Measurements from ENCODE around the gene NEDD8.

Gene NEDD8

GRCh38 chr14:24262821-24263733, 30.9 kb upstream of the NEDD8 start, which contains the start of gene TGM1:
TSS of gene TGM1 (minus strand) at chr14:24263177. CDS start at chr14:24262352, 825 bp downstream.
- no peak for DNase-seq

- no peak for DNase-seq
Observed at GRCh38 chr14:24261969-24262327, 29.8 kb upstream of the NEDD8 start.

GRCh38 chr14:24261256-24261968, 29.2 kb upstream of the NEDD8 start:
- DNase-seq, result no peak

- DNase-seq, result no peak
Observed at GRCh38 chr14:24260780-24261157, 28.6 kb upstream of the NEDD8 start.

GRCh38 chr14:24260026-24260779, 28.0 kb upstream of the NEDD8 start:
- DNase-seq, result no peak

GRCh38 chr14:24259282-24260025, 27.3 kb upstream of the NEDD8 start:
- DNase-seq, result peak; percentile 75

GRCh38 chr14:24258548-24259265, 26.5 kb upstream of the NEDD8 start:
- no peak for DNase-seq

GRCh38 chr14:24258119-24258518, 26.0 kb upstream of the NEDD8 start:
- DNase-seq, result no peak

GRCh38 chr14:24256960-24257359, 24.8 kb upstream of the NEDD8 start:
- DNase-seq, result no peak

- DNase-seq, result no peak
Observed at GRCh38 chr14:24255931-24256711, 24.0 kb upstream of the NEDD8 start.

- DNase-seq, result no peak
Observed at GRCh38 chr14:24255438-24255837, 23.3 kb upstream of the NEDD8 start.

- no peak for DNase-seq
Observed at GRCh38 chr14:24254630-24255392, 22.6 kb upstream of the NEDD8 start.

- DNase-seq, result no peak
Observed at GRCh38 chr14:24253936-24254335, 21.8 kb upstream of the NEDD8 start.

GRCh38 chr14:24252289-24253124, 20.3 kb upstream of the NEDD8 start:
- DNase-seq, result peak; percentile 25

GRCh38 chr14:24251880-24252288, 19.7 kb upstream of the NEDD8 start:
- DNase-seq, result peak; percentile 63

- no peak for DNase-seq
Observed at GRCh38 chr14:24250354-24250753, 18.2 kb upstream of the NEDD8 start.

GRCh38 chr14:24249230-24250021, 17.3 kb upstream of the NEDD8 start:
- DNase-seq, result no peak

- DNase-seq, result no peak
Observed at GRCh38 chr14:24247422-24247821, 15.3 kb upstream of the NEDD8 start.
